HG03521 (cell line): ENCODE data around the gene KLF13.
A peak's percentile ranks its signal among the peaks of the same experiment; 100 is the strongest.

Source experiments
- ATAC-seq: cut with Tn5 transposase; IDR thresholded peaks from one replicate; pipeline ENCODE4 v1.9.1; 2021; ENCODE audit warnings: mild to moderate bottlenecking, moderate library complexity; ENCODE audit not compliant: unreplicated experiment

The KLF13 gene

DNA sequence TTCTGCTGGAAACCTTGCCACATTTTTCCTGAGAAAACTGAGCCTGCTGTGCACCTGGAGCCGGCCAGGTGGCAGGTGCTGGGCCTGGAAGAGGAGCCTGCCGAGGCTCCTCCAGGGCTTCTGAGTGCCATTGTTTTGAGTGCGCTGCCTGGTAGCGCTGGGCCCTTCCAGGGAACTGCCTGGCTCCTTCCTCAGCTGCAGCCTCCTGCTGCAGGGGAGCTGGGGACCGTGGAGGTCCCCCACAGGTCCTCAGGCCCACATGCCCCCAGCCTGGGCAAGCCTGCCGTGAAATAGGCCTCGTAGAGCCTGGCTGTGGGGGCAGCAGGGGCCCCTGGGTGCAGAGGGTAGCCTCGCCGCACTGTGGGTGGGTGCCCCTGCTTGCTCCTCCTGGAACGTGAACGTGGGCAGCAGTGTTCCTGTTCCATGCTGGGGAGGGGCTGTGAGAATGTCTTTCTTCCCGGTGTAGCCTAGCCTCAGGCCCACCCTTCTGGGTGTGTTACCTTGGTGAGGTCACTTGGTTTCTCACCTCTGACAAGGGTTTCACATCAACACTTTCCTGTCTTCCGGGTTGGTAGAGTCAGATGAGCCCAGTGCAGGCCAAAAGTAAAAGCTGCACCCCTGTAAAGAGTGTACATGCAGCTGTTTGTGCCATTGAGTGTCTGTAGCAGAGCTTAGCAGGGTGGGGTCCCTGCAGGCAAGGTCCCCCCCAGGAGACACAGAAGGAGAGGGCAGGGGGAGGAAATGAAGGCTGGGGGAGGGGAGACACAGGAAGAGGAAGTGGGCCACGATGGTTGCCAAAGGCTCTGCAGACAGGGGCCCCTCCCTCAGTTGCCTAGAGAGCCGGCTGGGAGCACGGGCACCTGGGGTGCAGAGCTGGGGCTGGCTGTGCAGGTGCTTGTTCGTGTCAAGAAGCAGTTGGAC, 34.5 kb downstream of the KLF13 start:
- peak; percentile 54 for ATAC-seq

DNA sequence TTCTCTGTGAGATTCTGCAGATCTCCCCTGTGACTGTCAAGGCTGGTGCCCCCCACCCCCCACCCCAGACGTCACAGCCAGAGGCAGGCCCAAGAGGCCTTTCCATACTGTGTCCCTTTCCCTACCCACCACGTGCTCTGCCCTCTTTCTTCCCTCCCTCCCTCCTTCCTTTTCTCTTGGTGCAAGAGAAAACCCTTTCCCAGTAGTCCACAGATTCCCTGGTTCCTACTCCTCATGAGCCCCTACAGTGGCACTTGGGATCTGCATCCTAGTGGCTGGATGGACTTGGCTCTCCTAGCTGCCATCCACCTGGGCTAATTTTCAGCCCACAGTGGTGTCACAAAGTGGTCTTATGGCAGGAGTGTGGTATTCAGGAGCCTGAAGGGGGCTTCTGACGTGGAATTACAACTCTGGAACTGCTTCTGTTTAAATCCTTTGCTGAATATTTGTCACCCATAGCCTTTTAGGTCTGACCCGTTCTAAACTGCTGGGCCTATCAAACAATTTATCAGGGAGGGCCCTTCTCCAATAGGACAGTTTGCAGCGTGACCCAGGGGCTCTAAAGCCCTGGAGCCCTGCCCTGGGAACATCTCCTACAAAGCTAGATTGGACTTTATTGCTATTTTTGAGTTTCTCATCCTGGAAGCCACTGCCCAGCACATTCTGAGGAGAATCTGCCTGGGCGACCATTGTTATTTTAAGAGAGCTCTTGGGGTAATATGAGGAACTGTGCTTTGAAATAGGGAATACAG, 35.3 kb downstream of the KLF13 start:
- no peak for ATAC-seq

DNA sequence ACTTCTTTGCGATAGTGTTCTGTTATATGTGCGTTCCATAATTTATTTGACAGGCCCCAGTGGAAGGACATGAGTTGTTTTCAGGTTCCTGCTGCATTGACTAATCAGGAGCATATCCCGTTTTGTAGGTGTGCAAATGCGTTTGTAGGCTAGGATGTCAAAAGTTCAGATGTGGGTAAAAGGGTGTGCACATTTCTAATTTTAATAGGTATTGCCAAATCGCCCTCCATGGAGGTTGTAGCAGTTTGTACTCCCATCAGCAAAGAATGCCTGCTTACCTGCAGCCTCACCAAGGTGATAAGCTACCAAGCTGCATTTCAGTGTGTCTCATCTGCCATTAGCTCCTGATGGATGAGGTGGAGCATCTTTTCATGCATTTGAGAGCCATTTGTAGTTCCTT, 36.3 kb downstream of the KLF13 start:
- no peak for ATAC-seq

DNA sequence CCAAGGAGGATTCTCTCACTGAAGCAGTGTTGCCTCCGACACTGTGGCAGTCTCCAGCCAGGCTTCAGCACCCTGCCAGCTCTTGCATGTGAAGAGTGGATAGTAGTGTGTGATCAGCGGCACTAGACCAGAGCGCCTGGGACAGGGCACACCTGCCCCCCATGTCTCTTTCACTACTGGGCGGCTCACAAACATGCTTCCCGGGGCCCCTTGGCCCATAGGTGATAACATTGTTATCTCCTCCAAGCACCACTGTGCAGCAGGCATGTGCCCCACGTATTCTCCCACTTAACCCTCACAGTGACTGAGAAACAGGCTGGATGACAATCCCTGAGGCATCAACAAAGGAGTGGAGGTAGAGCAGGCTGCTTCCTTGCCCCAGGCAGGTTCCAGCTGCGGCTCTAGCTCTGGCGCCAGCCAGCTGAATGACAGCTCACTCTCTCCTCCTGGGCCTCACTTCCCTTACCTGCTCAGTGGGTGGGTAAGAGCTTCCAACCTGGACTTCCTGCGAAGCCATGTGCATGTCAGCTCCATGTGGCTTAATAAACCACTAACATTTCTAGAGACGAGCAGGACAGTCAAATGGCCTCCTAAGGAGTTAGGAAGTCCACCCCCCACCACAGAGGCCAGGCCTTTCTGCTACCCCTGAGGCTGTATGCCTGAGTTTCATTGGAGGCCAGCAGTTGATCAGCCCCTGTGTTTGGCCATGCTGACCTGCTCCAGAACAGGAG, 37.8 kb downstream of the KLF13 start:
- ATAC-seq: no peak

DNA sequence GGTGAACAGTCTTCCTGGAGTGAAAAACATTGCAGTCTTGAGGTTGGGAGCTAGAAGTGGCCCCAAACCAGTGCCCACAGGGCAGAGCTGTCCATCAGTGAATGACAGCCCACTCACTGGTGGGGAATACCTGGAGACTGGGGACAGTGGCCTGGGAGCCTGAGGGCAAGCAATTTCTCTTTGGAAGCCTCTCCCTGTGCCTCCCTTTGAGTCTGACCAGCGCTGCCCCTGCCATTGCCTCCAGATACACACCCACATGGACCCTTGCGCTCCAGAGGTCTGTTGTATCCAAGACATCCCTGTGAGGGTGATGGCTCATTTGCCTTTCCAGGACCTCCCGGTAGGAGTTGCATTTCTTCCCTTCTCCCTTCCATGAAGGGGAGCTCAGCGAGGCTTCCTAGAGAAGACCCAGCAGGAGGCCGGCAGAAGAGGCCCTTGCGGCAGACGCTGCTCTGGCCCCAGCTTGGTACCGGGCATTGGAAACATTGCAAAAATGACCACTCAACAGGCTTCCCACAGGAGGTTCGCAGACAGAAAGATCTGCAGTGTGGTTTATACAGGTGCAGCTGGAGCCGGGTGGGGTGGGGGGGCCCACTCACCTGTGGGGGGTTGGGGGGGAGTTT, 38.5 kb downstream of the KLF13 start:
- no peak for ATAC-seq

- peak; percentile 41 for ATAC-seq
Observed at GRCh38 chr15:31365655-31366127, 39.1 kb downstream of the KLF13 start.

- ATAC-seq: no peak
Observed at GRCh38 chr15:31366169-31366734, 39.6 kb downstream of the KLF13 start.

DNA sequence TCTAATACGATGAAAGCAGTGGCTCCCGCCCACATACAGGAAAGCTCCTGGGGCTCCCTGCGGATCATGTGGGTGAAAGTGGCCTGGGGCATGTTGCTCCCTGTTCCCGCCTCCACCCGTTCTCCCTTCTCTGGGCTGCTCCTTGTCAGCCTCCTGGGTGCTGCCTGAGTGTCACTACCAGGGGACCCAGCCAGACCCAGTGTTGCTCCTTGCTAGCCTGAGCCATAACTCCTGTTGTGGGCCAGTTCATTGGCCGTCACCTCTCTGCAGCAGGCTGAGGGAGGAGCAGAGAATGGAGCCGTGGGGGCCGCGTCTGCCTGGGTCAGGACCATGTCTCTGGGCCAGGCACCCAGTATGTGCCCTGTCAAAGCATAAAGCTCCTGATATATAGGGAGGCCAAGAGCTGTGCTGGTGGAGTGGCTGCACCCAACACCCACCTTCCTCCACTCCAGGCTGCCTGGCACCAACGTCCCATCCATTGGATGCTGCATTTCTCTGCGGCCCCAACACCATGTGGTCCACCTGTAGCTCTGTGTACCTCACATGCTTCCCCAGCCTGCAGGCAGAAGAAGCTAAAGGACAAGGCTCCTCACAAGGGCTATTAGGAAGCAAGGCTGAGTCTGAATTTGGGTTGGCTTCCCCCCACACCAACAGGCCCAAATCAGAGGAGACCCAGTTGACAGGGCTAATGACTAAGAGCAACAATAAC, 40.5 kb downstream of the KLF13 start:
- ATAC-seq: no peak

DNA sequence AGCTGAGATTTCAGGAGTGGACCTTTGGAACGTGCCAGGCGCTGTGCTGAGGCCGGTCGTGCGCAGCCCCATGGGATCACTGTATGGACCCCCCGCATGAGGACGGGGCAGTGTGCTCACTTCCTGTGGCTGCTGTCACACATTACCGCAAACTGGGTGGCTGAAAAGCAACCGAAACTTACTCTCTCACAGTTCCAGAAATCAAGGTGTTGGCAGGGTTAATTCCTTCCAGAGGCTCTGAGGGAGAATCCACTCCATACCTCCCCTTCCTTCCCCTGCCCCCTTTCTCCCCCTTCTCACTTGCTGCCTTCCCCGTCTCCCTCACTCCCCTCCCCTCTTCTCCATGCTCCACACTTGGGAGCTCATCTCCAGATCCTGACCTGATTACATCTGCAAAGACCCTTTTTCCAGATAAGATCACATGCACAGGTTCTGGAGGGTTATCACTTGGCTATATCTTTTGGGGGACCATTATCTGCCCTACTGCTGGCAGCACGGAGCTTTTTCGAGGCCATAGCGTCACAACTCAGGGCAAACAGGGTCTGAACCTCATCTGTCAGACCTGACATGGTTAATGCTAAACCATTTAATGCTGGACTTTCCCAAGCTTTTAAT, 41.2 kb downstream of the KLF13 start:
- peak; percentile 46 for ATAC-seq

GRCh38 chr15:31369727-31370126, 43.1 kb downstream of the KLF13 start:
- no peak for ATAC-seq

GRCh38 chr15:31371520-31372240, 45.0 kb downstream of the KLF13 start:
- no peak for ATAC-seq

- no peak for ATAC-seq
Observed at GRCh38 chr15:31372635-31373091, 46.0 kb downstream of the KLF13 start.

GRCh38 chr15:31373096-31373865, 46.6 kb downstream of the KLF13 start:
- no peak for ATAC-seq

- ATAC-seq: no peak
Observed at GRCh38 chr15:31373970-31374369, 47.3 kb downstream of the KLF13 start.

DNA sequence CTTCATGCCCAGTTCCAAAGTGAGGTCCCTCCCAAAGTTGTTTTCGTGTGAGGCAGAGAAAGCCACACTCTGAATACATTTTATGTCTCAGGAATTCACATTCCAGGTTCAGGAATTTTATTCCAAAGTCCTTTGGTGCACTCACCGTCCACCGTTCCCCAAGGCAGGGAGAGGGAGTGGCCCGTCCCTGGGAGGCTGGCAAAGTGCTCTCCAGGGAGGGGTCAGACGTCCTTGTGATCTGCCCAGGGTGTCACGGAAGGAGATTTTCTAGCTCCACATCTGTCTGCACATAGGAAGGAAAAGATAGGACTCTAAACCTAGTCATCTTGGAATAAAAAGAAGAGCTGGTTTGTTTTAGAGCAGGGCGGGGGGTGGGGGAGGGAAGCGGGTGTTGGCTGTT, 47.9 kb downstream of the KLF13 start:
- no peak for ATAC-seq

- no peak for ATAC-seq
Observed at GRCh38 chr15:31374986-31375385, 48.4 kb downstream of the KLF13 start.

DNA sequence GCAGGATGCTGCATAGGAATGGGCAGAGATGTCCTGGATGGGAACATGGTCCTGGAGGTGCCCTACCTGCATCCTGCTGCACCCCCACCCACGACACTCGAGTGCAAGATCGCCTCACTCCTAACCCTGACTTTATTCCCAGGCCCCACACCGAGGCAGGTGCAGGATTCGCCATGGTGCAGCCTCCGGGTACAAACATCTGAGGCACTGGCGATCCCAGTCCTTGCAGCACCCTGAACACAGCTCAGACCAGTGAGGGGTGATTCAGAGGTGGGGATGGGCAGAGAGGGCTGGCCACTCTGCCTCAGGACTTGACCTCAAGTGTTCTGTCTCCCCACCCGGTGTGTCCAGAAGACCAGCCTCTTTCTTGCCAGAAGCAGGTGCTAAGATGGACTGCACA, 49.1 kb downstream of the KLF13 start:
- no peak for ATAC-seq

DNA sequence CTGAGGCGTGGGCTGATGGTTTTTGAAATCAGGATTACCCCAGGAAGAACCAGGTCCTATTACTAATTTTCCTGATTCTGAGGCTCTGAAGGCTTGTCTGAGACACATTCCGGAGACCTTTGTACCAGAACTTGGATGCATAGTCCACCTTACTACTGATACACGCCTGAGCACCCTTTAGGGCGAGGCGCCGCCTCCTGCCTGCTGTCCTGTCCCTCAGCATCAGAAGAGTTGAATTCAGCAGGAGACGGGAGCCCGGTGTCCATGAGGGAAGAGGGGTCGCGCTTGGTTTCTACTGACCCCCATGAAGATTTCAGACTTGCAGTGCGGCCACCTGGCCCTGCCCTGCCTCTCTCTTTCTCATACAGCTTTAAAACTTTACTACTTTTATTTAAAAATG, 49.9 kb downstream of the KLF13 start:
- no peak for ATAC-seq
